ENCODE results near the gene PCGF5.
"Not testable (repeated sequence)": the region's sequence is repeated elsewhere in the genome, so short reads cannot be mapped to it uniquely, and the experiment has no call there.

PCGF5 gene

DNA sequence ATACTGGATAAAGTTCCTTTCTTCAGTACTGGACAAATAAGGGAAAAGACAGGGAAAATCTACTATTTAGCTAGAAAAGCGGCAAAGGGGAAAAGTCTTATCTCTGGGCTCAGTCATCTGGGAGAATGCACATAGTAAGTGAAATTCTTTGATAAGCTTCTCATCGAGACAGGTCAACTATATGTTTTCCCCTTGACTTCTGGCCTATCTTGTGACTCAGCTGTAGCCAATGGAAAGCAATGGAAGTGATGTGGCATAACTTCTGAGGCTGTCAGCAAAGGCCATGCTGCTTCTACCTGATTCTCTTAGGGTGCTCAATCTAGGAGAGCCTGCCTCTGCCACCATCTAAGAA, 91.9 kb downstream of the PCGF5 start:
- Histone ChIP-seq H3K27me3 (ENCODE audit: insufficient read depth, poor library complexity, severe bottlenecking) (no peaks in the 10 kb centered on the region), H3K9me3 (ENCODE audit: severe bottlenecking) (no peaks in the 10 kb centered on the region), H3K36me3 (ENCODE audit: low read depth) (no peaks in the 10 kb centered on the region), H3K4me1 (ENCODE audit: insufficient read depth, poor library complexity, severe bottlenecking) (no peaks in the 10 kb centered on the region), H3K27ac (ENCODE audit: poor library complexity, severe bottlenecking) (no peak overlapping the region), H3K4me3 (ENCODE audit: severe bottlenecking) (no peak overlapping the region)
- DNase-seq (ENCODE audit: low spot score) (no peak), ATAC-seq (ENCODE audit: low read depth) (no peak)
- no peak for TF ChIP-seq CTCF (IDR thresholded peaks at IDR 0.05; ENCODE audit: poor library complexity, severe bottlenecking)

DNA sequence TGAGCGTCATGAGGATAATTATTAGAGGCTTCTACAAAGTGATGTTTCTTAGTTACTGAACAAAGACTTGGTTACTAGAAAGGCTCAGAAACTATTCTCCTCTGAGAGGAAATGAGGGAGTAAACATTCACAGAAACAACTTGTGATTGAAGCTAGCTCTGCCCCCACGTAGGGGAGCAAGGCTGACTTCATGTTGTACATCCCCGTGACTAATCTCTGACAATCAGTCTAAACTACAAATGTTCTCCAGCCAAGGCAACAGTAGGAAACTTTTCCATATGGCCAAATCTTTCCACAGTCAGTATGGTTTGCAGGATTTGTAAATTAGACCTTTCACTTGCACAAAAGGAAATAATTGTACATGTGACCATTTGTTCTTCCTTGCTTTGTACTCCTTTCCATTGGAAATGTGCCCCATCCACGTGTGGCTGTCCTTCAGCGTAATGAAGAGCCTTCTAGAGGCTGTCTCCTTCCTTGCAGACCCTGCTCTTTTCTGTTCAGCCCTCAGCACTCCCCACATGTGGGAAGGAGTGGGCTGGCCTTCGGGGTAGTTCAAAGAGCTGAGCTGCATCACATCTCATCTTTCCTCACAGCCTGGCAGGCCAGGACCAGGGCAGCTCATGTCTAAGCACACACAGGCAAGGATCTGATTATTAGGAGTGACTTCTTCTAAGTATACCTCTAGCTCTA, 93.5 kb downstream of the PCGF5 start:
- H3K36me3 ChIP-seq (ENCODE audit: low read depth): no peaks in the 10 kb centered on the region
- H3K27me3 ChIP-seq (ENCODE audit: insufficient read depth, poor library complexity, severe bottlenecking): no peaks in the 10 kb centered on the region
- no peak for ATAC-seq (ENCODE audit: low read depth)
- no peaks in the 10 kb centered on the region for H3K9me3 ChIP-seq (ENCODE audit: severe bottlenecking)
- DNase-seq (ENCODE audit: low spot score): no peak
- no peak for TF ChIP-seq CTCF (IDR thresholded peaks at IDR 0.05; ENCODE audit: poor library complexity, severe bottlenecking)
- no peak overlapping the region for H3K4me3 ChIP-seq (ENCODE audit: severe bottlenecking)
- no peak overlapping the region for H3K27ac ChIP-seq (ENCODE audit: poor library complexity, severe bottlenecking)
- H3K4me1 ChIP-seq (ENCODE audit: insufficient read depth, poor library complexity, severe bottlenecking): no peaks in the 10 kb centered on the region

- H3K27me3 ChIP-seq (ENCODE audit: insufficient read depth, poor library complexity, severe bottlenecking): no peaks in the 10 kb centered on the region
- no peaks in the 10 kb centered on the region for H3K36me3 ChIP-seq (ENCODE audit: low read depth)
- no peak for DNase-seq (ENCODE audit: low spot score)
- no peak overlapping the region for H3K27ac ChIP-seq (ENCODE audit: poor library complexity, severe bottlenecking)
- ATAC-seq (ENCODE audit: low read depth): no peak
- H3K4me3 ChIP-seq (ENCODE audit: severe bottlenecking): no peak overlapping the region
- no peak for TF ChIP-seq CTCF (IDR thresholded peaks at IDR 0.05; ENCODE audit: poor library complexity, severe bottlenecking)
- H3K4me1 ChIP-seq (ENCODE audit: insufficient read depth, poor library complexity, severe bottlenecking): no peaks in the 10 kb centered on the region
- no peaks in the 10 kb centered on the region for H3K9me3 ChIP-seq (ENCODE audit: severe bottlenecking)
Measured at GRCh38 chr10:91316486-91316885, 96.0 kb downstream of the PCGF5 start.

GRCh38 chr10:91317541-91317940, 97.1 kb downstream of the PCGF5 start:
- H3K4me1 ChIP-seq (ENCODE audit: insufficient read depth, poor library complexity, severe bottlenecking): no peaks in the 10 kb centered on the region
- no peaks in the 10 kb centered on the region for H3K27me3 ChIP-seq (ENCODE audit: insufficient read depth, poor library complexity, severe bottlenecking)
- TF ChIP-seq CTCF (IDR thresholded peaks at IDR 0.05; ENCODE audit: poor library complexity, severe bottlenecking): no peak
- H3K9me3 ChIP-seq (ENCODE audit: severe bottlenecking): no peaks in the 10 kb centered on the region
- no peak overlapping the region for H3K27ac ChIP-seq (ENCODE audit: poor library complexity, severe bottlenecking)
- no peak for ATAC-seq (ENCODE audit: low read depth)
- no peak for DNase-seq (ENCODE audit: low spot score)
- no peak overlapping the region for H3K4me3 ChIP-seq (ENCODE audit: severe bottlenecking)
- H3K36me3 ChIP-seq (ENCODE audit: low read depth): no peaks in the 10 kb centered on the region

DNA sequence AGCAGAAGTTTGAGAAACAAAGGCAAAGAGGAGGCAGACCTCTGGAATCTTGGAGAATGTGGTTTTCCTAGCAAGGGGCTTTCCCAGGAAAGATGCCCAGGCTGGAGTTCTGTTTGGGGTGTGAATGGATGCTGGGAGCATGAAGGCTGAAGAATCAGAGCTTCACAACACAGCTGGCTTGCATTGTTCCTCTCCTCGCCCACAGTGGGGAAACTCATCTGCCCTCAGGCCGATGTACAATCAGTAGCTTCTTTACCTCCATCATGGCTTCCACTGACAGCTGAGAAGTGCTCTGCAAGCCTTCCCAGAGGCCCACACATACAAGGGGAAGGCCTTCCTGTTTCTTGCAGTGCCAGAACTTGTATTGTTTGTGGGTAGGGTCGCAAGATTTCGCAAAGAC, 98.9 kb downstream of the PCGF5 start:
- no peak overlapping the region for H3K27ac ChIP-seq (ENCODE audit: poor library complexity, severe bottlenecking)
- no peak for ATAC-seq (ENCODE audit: low read depth)

GRCh38 chr10:91323293-91323905, 102.9 kb downstream of the PCGF5 start:
- not testable (repeated sequence) for ATAC-seq (ENCODE audit: low read depth); H3K4me3 ChIP-seq (ENCODE audit: severe bottlenecking); H3K36me3 ChIP-seq (ENCODE audit: low read depth); H3K27ac ChIP-seq (ENCODE audit: poor library complexity, severe bottlenecking); DNase-seq (ENCODE audit: low spot score); H3K27me3 ChIP-seq (ENCODE audit: insufficient read depth, poor library complexity, severe bottlenecking); H3K4me1 ChIP-seq (ENCODE audit: insufficient read depth, poor library complexity, severe bottlenecking); H3K9me3 ChIP-seq (ENCODE audit: severe bottlenecking)

More for the DNA sequence above, 98.9 kb downstream of the PCGF5 start:
- Histone ChIP-seq H3K9me3 (ENCODE audit: severe bottlenecking) (no peaks in the 10 kb centered on the region), H3K27me3 (ENCODE audit: insufficient read depth, poor library complexity, severe bottlenecking) (no peaks in the 10 kb centered on the region), H3K36me3 (ENCODE audit: low read depth) (no peaks in the 10 kb centered on the region), H3K4me3 (ENCODE audit: severe bottlenecking) (no peak overlapping the region), H3K4me1 (ENCODE audit: insufficient read depth, poor library complexity, severe bottlenecking) (no peaks in the 10 kb centered on the region)
- TF ChIP-seq CTCF (IDR thresholded peaks at IDR 0.05; ENCODE audit: poor library complexity, severe bottlenecking): no peak
- no peak for DNase-seq (ENCODE audit: low spot score)
